SHP77 treated with DMSO at 0.1 percent for 48 hours (cell line): Measurements from ENCODE around the gene CDK5RAP2.

Source experiments
- DNase-seq: peaks from one replicate; lab custom pipeline; 2025; lab: John Stamatoyannopoulos, UW

Gene CDK5RAP2

GRCh38 chr9:120345379-120345778, 234.6 kb downstream of the CDK5RAP2 start:
- no peak for DNase-seq

- DNase-seq: peak; percentile 14
Observed at GRCh38 chr9:120344230-120344629, 235.7 kb downstream of the CDK5RAP2 start.

- no peak for DNase-seq
Observed at GRCh38 chr9:120343416-120343815, 236.6 kb downstream of the CDK5RAP2 start.
